Measurements from ENCODE around the gene RXFP4. TPM values are rescaled to one million over a fixed set of nuclear protein-coding genes. Genes with fewer than 3 reads are reported as not detected.

RXFP4 gene
- total and polyA plus RNA-seq, 9 of the 15 experiments (the other 6 are each of a cell fraction or from before 2014, with no cell fraction given): 0.64 TPM; not detected in 8

- TF ChIP-seq CCNT2 (IDR thresholded peaks at IDR 0.05; ENCODE audit: borderline replicate concordance, extremely low read depth, insufficient read length, low read depth, low read length) (no peak), KAT2B (IDR thresholded peaks at IDR 0.05; ENCODE audit: low read depth, low read length) (no peak), HMGN3 (IDR thresholded peaks at IDR 0.05; ENCODE audit: borderline replicate concordance, extremely low read depth, insufficient read length, low read depth, low read length) (no peak), FOXO4 (CRISPR knock-in tag; IDR thresholded peaks at IDR 0.05) (no peak), AFF1 (IDR thresholded peaks at IDR 0.05; ENCODE audit: low read depth in 1 of 2, partially characterized antibody in 2 of 2) (peak in 1 of 2 experiments; percentile 40), ZFX (CRISPR knock-in tag; IDR thresholded peaks at IDR 0.05) (peak; percentile 64), HEY1 (CRISPR knock-in tag; IDR thresholded peaks at IDR 0.05; ENCODE audit: borderline replicate concordance) (no peak), HINFP (tag; conservative IDR thresholded peaks at IDR 0.05; ENCODE audit: low read depth) (no peak), RBFOX2 (IDR thresholded peaks at IDR 0.05; ENCODE audit: low read depth, low read length) (peak; percentile 45; the same call in 1 of the 2 replicates), VEZF1 (CRISPR knock-in tag; IDR thresholded peaks at IDR 0.05) (peak; percentile 35; the same call in 1 of the 2 replicates), NFXL1 (CRISPR knock-in tag; IDR thresholded peaks at IDR 0.05) (no peak), GTF2A2 (tag; IDR thresholded peaks at IDR 0.05) (no peak), POLR2H (tag; IDR thresholded peaks at IDR 0.05; ENCODE audit: low read depth) (peak; percentile 85; the same call in 1 of the 2 replicates)
Observed at GRCh38 chr1:155983191-155984024, 42.0 kb downstream of the RXFP4 start (continued).
